Tibial nerve (tissue), 3 donors: ENCODE results near the gene COX17.

Source experiments
- POLR2A ChIP-seq, 2 donors: fragments of 450-650 bp; IDR thresholded peaks; one replicate each; pipeline ENCODE4 v1.6.1; 2017; ENCODE audit warnings: antibody characterized with exemption in 2 of 2, mild to moderate bottlenecking in 2 of 2, moderate library complexity in 2 of 2
- TF ChIP-seq, protein P1 (sequence below), 5 experiments: fragments of 200-600 bp in 3 of 5; fragments of 450-650 bp in 2 of 5; sonication (generic) in 3 of 5; IDR thresholded peaks; one replicate each; pipeline ENCODE4 v1.5.1; 2016 to 2019; ENCODE audit warnings: antibody characterized with exemption in 5 of 5, mild to moderate bottlenecking in 3 of 5, moderate library complexity in 2 of 5

DNA sequence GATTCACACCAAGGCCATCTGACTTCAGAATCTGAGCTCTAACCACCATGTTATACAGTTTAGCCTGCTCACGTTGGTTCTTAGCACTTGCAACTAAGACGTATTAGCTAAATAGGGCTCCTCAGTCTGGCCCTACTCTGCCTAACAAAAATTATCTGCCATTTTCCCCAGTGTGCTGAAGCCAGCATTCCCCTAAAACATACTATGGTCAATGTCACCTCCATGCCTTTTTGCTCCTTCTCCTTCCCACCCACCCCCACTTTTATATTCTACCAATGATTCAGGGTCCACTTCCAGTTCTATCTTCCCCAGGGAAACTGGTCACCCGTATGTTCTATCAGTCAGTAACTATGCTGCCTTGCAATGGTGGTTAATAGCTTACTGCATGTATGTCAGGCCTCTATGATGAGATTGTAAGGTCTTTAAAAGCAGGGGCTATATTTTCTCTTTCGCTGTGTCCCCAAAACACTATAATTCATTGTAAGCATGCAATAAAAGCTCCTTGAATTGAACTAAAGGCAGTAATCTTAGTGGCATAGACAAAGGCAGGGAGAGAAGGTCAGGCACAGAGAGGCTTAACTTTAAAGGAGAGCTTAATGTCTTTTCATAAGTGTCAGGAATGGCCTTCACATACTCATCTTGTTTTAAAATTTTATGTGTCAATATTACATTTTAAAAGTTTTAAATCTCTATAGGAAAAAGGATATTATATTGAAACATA is 40.2 kb downstream of the COX17 start:
- TF ChIP-seq, protein P1, sequence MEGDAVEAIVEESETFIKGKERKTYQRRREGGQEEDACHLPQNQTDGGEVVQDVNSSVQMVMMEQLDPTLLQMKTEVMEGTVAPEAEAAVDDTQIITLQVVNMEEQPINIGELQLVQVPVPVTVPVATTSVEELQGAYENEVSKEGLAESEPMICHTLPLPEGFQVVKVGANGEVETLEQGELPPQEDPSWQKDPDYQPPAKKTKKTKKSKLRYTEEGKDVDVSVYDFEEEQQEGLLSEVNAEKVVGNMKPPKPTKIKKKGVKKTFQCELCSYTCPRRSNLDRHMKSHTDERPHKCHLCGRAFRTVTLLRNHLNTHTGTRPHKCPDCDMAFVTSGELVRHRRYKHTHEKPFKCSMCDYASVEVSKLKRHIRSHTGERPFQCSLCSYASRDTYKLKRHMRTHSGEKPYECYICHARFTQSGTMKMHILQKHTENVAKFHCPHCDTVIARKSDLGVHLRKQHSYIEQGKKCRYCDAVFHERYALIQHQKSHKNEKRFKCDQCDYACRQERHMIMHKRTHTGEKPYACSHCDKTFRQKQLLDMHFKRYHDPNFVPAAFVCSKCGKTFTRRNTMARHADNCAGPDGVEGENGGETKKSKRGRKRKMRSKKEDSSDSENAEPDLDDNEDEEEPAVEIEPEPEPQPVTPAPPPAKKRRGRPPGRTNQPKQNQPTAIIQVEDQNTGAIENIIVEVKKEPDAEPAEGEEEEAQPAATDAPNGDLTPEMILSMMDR (IDR thresholded peaks at IDR 0.05), result no peak
- no peak for TF ChIP-seq POLR2A (IDR thresholded peaks at IDR 0.05)
